ENCODE measurements around the gene IFI35.

DNA sequence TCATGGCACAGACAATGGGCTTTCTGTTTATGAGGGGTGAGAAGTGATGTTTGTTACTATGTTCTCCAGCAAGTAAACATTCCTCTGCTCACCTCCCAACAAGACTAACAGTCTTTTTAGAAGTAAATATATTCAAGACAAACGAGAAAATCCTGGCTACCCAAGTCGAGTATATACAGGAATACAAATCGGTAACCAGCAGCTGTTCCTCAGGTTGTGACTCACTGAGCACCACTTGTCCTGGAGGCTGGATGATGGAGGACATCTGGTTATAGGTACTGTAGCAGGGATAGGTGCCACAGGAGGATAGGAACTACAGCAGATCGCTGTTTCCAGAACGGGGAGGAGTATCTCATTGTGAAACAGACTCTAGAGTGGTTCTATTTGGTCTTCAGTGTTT, 13.7 kb upstream of the IFI35 start:
- TF ChIP-seq POLR2A (IDR thresholded peaks at IDR 0.05; ENCODE audit: low read length) (no peak), GATA1 (IDR thresholded peaks at IDR 0.05; ENCODE audit: low read depth, low read length) (no peak)
